GM21367 (cell line): ENCODE data around the gene HOXA10.

Experiments used
- ATAC-seq: cut with Tn5 transposase; IDR thresholded peaks from one replicate; pipeline ENCODE4 v1.9.1; 2021; ENCODE audit not compliant: unreplicated experiment

HOXA10 gene

DNA sequence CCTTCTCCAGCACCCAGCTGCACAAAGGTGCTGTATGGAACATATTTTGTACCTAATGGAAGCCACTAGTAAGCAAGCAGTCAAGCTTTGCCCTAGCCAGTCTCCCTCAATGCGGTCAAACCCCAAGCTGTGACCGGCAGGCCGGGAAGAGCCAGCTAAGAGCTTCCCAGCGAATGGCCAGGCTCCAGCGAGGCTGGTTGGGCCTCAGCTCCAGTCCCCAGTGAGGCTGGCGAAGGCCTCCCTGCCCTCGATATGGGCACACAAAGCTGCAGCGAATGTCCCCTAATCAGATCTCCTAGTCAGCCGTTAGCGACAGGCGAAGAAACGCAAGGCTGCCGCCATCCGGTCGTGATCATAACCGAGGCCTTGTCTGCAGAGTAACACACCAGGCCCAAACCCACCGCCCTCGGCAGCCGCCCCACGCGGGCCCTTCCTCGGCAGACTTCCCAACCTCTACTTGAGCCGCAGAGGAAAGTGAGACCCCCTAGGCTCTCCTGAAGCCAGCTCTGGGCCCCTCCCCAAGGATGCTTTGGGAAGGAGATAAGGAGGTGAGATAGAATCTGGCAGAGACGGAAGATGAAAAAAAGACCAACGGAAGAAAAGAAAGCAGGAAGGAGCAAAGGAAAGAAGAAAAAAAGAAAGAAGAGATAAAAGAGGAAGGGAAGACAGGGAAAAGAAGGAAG, 5.7 kb downstream of the HOXA10 start:
- ATAC-seq: no peak

DNA sequence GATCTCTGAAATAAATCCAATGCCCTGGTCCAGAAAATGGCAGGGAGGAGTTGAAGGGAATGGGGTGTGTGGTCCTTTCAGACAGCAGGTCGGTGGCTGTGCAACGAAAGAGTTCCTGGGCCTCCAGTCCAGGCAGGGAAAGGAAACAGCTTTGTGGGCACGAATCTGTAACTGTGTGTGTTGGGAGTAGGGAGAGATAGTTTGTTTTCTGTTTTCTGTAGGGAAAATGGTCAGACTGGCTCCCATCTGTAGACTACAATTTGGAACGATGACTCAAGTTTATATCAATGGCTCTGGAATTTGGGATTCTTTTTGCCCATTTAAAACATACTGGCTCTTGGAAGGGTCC, 6.2 kb downstream of the HOXA10 start:
- ATAC-seq: no peak

DNA sequence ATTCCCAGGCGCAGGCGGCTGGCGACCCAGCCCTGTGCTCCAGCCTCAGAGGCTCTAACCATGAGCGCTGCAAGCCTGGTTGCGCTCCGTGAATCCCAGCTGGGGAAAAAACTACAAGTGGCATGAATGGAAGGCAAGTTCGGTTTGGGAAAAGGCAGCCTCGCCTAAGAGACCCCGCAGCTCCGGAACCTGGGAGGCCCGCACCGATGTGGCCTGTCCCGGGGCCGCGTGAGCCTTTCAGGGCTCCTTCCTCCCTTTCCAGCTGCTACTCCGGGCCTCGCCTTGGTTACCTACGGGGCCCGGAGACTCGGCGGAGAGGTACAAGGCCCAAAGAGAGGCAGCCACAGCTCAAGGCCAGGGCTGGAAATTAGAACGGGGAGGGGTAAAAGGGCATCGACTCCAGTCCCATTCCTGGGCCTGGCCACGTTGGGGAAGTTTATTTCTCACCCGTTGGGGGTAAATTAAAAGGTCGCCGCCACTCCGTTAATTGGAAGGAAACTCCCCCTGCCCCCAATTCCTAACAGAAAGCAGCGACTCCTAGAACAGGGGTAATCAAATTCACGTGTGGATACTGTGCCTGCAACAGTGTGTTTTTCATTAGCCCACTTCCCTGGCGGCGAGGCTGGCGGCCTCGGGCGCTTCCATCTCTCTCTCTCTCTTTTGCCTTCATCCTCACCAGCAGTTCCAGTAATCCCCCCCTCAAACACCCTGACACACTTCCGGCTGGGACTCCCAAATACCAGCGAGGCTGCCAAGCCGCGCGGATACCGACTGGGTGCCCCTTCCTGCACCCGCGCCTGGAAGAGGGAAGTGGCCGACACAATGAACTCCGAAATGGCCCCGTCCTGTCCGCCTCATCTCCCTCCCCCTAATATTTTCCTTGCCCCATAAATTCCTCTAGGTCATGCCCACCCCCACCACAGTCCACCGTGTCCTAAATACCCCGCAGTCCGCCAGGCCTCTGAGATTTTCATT, 7.3 kb downstream of the HOXA10 start:
- no peak for ATAC-seq

DNA sequence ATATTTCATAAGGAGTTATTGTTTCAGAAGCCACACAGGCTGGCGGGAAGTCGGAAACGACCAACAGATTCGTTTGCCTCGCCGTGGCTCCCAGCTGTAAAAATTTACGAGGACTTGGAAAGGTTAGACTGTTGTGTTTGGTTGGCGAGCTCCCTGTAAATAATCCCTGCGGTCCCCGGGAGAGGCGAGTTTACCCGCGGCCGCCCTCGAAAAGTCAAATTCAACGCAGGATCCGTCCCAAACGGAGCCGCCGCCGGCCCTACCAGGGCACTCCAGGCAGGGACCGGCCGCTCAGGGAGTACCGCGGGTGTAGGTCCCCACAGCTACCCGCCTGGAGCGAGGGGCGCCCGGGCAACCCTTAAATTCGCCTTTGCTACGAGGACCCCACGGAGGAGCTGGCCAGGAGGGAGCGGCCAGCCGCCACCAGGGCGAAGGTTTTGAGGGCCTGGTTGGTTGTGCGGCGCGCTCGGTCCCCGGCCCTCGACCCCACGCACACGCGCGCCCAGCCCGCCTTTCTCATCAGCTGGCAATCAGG, 8.1 kb downstream of the HOXA10 start:
- ATAC-seq: no peak

DNA sequence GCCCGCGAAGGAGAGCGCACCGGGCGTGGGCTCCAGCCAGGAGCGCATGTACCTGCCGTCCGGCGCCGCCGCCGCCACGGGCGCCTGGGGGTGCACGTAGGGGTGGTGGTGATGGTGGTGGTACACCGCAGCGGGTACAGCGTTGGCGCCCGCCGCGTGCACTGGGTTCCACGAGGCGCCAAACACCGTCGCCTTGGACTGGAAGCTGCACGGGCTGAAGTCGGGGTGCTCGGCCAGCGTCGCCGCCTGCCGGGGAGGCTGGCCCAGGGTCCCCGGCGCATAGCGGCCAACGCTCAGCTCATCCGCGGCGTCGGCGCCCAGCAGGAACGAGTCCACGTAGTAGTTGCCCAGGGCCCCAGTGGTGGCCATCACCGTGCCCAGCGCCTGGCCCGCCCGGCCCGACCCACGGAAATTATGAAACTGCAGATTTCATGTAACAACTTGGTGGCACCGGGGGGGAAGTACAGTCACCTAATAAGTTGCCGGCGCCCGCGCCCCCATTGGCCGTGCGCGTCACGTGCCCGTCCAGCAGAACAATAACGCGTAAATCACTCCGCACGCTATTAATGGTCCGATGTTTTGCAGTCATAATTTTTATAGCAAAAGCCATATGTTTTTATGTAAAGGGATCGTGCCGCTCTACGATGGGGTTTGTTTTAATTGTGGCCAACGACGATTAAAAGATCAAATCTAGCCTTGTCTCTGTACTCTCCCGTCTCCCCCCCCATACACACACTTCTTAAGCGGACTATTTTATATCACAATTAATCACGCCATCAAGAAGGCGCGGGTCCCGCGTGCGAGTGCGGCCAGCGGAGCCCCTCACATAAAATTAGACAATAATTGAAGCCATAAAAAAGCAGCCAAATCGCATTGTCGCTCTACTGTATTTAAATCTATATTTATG, 8.8 kb downstream of the HOXA10 start, which contains the start of gene HOXA9:
HOXA9 (minus strand) TSS at position 449 of the 907 bp plus-strand sequence; CDS start at position 369, 80 bp downstream.
- no peak for ATAC-seq

DNA sequence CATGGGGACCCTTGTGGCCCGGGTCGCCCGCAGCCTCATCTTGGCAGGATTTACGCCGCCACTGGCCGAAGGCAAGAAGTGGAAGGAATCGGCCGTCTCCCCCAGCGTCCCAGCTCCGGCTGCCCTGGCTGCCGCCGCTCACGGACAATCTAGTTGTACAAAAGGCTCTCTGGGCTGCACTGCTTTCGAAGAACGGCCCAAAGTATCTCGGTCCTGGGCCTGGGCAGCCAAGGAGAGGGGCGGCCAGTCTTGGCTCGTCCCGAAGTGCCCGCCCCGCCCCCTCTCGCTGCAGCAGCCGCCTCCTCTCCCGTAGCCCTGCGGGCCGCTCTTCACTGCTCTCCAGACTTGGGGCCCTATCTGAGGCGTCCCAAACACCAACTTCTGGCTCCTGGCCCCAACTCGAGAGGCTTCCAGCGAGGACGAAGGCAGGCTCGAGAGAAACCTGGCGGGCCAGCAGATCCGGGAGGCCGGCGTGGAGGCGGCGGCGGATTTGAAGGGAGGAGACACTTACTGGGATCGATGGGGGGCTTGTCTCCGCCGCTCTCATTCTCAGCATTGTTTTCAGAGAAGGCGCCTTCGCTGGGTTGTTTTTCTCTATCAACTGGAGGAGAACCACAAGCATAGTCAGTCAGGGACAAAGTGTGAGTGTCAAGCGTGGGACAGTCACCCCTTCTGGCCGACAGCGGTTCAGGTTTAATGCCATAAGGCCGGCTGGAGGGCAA, 9.6 kb downstream of the HOXA10 start:
- no peak for ATAC-seq

DNA sequence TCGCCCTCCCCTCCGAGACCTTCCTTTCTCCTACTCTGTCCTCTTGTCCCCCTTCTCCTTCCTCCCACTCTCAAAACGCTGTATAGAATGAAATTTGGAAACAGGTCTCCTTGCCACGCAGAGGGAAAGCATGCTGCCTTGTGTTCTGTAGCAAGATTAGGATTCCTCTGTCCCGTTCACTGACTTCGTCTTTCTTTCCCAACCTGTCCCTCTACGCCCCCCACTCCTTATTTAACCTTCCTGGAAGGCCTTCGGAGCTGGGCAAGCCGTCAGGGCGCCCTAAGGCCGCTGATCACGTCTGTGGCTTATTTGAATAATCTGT, 10.1 kb downstream of the HOXA10 start:
- ATAC-seq: no peak

DNA sequence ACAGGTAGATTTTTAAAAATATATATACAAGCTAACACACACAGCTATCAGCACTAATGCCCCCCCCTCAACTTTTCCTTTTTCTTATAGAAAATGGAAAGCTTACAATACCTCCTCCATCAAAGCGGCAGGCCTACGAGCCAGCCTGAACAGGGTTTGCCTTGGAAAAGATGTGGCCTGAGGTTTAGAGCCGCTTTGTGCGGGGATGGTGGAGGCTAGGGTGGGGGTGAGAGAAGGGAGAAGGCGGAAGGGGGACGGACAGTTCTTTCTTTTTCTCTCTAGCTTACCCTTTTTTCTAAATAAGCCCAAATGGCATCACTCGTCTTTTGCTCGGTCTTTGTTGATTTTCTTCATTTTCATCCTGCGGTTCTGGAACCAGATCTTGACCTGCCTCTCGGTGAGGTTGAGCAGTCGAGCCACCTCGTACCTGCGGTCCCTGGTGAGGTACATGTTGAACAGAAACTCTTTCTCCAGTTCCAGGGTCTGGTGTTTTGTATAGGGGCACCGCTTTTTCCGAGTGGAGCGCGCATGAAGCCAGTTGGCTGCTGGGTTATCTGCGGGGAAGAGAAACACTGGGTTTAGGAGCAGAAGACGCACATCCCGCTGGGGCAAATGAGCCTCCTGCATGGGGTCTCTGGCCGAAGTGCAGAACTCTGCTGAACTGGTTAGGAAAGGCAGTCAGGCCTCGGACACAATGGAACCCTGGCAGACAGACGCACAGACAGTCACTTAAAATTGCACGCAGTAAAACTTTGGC, 10.7 kb downstream of the HOXA10 start:
- no peak for ATAC-seq

DNA sequence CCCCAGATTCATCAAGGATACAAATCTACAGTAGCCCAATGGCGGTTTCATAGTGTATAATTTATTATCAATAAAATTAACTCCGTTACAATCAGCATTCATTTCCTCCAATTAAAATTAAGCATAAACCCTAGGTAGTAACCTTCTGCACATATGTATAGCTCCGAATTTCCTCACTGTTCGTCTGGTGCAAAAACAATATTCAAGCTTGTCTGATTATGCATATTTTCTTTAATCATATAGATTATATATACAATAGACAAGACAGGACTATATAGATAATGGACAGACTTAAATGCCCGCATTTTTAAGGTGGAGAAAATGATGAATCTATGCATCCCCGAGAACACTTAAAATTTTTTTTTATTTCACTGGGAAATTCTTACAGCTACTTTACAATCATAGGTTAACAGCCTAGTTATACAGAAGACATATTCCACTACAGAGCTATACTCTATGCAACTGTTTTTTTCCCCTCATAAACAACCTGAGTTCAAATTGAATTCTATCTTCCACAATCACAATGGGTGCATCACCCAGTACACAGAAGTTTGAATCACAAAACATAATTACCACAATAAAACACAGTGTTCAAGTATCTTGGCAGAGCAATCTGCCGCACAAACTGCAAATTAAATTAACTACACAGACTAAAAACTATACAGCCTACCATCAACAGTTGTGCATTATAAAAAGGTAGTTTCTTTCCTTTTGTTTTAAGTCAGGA, 11.4 kb downstream of the HOXA10 start:
- ATAC-seq: no peak

DNA sequence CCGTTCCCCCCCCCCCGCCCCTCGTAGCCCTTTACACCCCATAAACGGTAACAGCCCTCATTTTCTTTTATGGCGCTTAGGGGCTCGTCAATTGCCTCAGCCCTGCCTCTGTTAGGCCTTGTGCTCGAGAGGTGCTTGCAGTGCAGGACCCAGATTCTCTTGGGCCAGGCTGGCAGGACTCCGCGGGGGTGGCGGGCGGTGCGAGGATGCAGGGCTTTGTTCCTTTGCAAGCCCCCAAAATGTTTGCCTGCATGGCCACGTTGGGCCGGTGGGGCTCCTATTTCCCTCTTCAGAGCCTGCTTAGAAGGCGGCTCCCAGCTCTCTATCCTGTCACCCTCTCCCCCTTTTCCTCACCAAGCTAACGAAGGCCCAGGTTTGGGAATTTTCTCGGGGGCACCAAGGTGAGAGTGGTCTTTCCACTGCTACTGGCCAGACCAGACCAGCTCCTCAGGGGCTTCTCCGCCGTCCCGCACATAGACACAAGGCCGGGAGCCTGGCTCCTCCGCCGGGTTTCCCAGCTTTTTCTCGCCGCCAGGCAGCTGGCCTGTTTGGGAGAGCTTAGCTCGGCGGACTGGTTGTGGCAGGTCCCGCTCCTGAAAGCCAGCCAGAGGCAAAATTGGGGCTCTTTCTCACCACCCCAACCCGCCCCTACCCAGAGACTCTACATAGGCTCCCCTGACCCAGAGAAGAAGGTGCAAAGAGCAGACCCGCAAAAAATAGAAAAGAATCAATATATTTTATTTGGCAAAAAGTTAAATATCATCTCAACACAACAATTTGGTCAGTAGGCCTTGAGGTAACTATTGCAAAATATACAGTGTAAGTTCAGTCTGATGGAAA, 12.2 kb downstream of the HOXA10 start:
- no peak for ATAC-seq

DNA sequence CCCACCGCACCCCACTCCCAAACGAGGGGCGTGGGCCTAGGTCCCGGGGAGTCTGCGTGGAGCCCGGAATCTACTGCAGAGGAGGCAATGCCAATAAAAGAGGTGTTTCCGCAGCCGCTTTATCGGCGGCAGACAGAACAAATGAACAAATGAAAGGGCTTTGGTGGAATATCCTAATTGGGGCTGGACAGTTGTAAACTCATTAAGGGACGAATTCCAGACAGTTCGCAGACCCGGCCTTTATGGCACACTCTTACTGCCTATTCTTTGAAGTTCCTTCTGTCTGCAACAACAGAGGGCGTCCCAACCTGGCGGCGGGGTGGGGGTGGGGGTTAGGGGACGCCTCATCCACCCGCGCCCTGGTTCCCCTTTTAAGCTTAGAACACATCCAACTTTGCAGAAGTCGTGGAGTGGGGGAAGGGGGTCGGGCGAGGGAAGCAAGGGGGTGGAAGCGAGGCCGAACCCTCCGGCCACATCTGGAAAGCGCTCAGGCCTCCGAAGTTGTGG, 12.9 kb downstream of the HOXA10 start:
- no peak for ATAC-seq

DNA sequence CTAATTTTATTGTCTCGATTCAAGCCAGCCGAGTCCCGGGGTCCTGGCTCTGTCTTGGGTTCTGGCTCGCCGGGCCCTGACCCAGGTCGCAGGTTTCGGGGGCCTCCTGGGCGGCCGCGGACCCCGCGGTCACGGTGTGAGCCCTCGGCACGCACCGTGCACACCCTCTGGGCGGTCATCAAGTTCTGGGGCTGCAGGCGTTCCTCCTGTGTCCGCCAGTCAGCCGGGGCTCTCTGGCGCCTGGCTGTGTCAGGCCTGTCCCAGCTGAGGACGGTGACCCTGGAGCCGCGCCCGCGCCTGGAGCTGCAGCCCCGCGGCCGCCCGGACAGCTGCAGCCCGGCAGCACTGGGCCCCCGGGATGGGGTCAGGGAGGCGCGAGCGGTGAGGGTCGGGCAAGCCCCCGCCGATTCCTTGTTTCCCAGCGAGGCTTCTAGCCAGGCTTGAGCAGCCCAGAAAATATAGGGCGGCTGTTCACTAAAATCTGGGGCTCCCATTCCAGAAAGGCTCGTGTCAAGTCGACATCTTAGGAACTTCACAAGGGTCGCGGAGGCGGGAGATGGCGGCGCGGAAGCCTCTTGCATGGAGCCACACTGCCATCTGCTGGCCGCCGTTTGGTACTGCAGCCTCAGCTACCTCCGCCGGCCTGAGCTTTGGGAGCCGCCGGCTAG, 13.4 kb downstream of the HOXA10 start:
- ATAC-seq: no peak

DNA sequence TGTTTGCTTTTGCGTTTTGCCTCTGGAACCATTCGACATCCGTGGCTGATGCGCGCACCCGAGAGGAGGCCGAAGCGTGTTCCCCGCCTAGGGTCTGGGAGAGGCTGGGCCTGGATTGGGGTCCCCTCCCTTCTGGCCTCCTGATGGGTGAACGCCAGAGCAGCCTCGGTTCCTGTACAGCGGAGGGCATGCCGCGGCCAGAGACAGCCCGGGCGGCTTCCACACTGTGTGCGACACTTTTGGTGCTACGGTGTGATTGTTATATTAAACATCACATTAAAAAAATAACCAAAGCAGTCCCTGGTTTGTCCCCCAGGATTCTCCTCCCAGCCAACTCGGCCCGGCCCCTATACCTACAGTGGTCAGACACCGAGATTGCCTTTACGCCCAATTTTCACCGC, 14.0 kb downstream of the HOXA10 start:
- ATAC-seq: no peak

DNA sequence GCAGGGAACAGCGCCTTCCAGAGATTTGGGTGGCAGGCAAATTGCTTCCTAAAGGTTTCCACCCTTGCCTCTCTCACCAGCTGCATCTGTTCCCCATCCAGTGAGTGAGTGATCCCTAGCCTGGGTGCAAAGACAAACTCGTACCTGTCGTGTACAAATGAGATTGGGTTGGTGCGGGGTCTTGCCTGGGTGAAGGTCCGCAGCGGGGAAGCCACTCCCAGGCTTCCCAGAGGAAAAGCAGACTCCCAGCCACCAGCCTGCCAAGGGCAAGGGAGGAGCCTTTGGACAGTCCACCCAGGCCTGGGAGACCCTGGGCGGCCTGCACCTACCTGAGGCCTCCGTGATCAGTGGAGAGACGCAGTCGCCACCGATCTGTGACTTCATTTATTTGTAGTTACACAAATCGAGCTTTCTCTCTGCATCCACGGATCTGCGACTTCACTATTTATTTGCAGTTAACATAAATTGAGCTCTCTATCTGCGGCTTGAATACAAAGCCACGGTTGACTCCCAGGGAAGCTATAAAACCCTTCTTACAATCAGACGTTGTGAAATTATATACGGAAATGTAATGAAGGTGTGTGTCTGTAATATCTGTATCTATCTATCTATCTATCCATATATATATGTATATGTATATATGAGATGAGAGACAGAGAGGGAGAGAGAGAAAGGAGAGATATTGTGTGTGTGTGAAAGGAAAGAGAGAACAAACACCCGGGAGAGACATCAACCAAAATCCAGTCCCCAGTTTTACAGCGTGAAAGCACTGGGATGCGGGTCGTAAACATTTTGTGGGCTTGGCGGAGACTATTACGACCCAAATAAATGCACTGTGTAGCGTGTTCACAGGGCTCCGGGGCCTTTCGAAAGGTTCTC, 14.6 kb downstream of the HOXA10 start:
- no peak for ATAC-seq

DNA sequence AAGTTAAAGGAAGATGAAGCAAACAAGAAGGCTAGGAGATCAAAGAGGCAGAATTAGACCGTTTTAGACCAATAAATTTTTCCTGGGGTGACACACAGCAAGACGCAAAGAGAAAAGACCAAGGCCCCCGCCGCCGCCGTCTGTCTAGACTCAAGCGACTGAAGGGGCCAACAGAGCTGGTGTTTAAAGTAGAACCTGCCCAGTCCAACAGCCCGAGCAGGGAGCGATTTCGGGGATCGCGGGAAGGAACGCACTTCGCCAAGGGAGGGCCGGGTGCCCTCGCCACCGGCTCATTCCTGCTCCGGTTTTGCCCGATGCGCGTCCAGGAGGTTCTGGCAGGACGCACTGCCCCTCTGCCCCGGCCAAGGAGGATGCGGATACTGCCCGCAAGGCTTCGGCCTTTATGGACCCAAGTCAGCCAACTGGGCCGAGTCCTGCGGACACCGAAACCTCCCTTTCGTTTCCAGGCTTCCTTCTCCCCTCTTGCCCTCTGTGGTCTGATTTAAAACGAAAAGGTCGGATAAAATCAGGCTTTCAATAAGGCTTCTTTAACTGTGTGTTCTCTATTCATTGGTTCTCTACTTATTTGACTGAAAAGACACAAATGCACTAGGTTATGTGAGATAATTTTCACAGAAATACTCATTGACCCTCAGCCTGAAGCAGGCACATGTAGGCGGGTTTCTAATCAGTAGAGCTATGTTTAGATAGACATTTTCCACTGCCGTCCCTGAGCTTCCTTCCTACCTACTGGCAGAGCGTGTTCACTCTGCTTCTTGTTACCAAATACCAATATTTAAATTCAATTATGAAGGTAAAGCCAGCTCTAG, 15.5 kb downstream of the HOXA10 start:
- no peak for ATAC-seq
